Endothelial cell (in vitro differentiated cells): ENCODE measurements around the gene SOX6. TPM values are rescaled to one million over a fixed set of nuclear protein-coding genes. Genes with fewer than 3 reads are reported as not detected.

Experiments
- DNase-seq: peaks from one replicate; pipeline ENCODE4 v3.0.0; 2021; ENCODE audit warnings: low spot score
- H3K27ac Mint-ChIP-seq: one replicate; pipeline ENCODE4 v1.8.0; 2021; ENCODE audit warnings: mixed read lengths, inconsistent platforms; ENCODE audit not compliant: unreplicated experiment
- H3K27me3 Mint-ChIP-seq: one replicate; pipeline ENCODE4 v1.8.0; 2021; ENCODE audit warnings: mild to moderate bottlenecking, moderate library complexity, mixed read lengths, inconsistent platforms; ENCODE audit not compliant: unreplicated experiment
- H3K36me3 Mint-ChIP-seq: one replicate; pipeline ENCODE4 v1.8.0; 2021; ENCODE audit warnings: mild to moderate bottlenecking, low read depth, mixed read lengths, inconsistent platforms; ENCODE audit not compliant: unreplicated experiment
- H3K4me1 Mint-ChIP-seq: one replicate; pipeline ENCODE4 v1.8.0; 2021; ENCODE audit warnings: mild to moderate bottlenecking, mixed read lengths, inconsistent platforms; ENCODE audit not compliant: unreplicated experiment
- H3K4me3 Mint-ChIP-seq: one replicate; pipeline ENCODE4 v1.8.0; 2021; ENCODE audit warnings: mild to moderate bottlenecking, mixed read lengths, inconsistent platforms; ENCODE audit not compliant: unreplicated experiment
- H3K9me3 Mint-ChIP-seq: one replicate; pipeline ENCODE4 v1.8.0; 2021; ENCODE audit warnings: mixed read lengths, inconsistent platforms; ENCODE audit not compliant: unreplicated experiment
- CTCF ChIP-seq: fragments of 200-600 bp; sonication (generic); IDR thresholded peaks from one replicate; pipeline ENCODE4 v1.5.0; 2021; ENCODE audit warnings: antibody characterized with exemption; ENCODE audit not compliant: unreplicated experiment
- total RNA-seq: library from RNA; stranded (reverse); fragmentation: NEBNext Ultra II Directional; extraction: Animal tissue kit (Norgen Biotek cat#: 25700); gene quantifications from one replicate; pipeline ENCODE4 v1.2.1, GENCODE V29; 2021; ENCODE audit not compliant: unreplicated experiment

The SOX6 gene
- total RNA-seq, 1 donor from 2014 or later = 21.0 TPM

GRCh38 chr11:16180868-16181267 lies 175.5 kb downstream of the SOX6 start:
- DNase-seq = no peak
- Mint-ChIP-seq H3K36me3 (no peaks in the 10 kb centered on the region), H3K4me3 (no peak overlapping the region), H3K9me3 (no peaks in the 10 kb centered on the region), H3K4me1 (peaks cover 3% of the 10 kb centered on the region), H3K27ac (no peak overlapping the region), H3K27me3 (no peaks in the 10 kb centered on the region)
- no peak for TF ChIP-seq CTCF

- no peak for DNase-seq
- no peaks in the 10 kb centered on the region for H3K27me3 Mint-ChIP-seq
- H3K4me1 Mint-ChIP-seq = peaks cover 3% of the 10 kb centered on the region
- H3K36me3 Mint-ChIP-seq = no peaks in the 10 kb centered on the region
- no peak for TF ChIP-seq CTCF
- no peaks in the 10 kb centered on the region for H3K9me3 Mint-ChIP-seq
- H3K27ac Mint-ChIP-seq = no peak overlapping the region
- H3K4me3 Mint-ChIP-seq = no peak overlapping the region
Observed at GRCh38 chr11:16179676-16180075, 176.7 kb downstream of the SOX6 start.

- TF ChIP-seq CTCF = no peak
- H3K27me3 Mint-ChIP-seq = no peaks in the 10 kb centered on the region
- no peaks in the 10 kb centered on the region for H3K9me3 Mint-ChIP-seq
- DNase-seq = no peak
- H3K36me3 Mint-ChIP-seq = no peaks in the 10 kb centered on the region
- H3K4me3 Mint-ChIP-seq = no peak overlapping the region
- H3K27ac Mint-ChIP-seq = no peak overlapping the region
- peaks cover 3% of the 10 kb centered on the region for H3K4me1 Mint-ChIP-seq
Observed at GRCh38 chr11:16178273-16178672, 178.1 kb downstream of the SOX6 start.

GRCh38 chr11:16177688-16178087 lies 178.7 kb downstream of the SOX6 start:
- Mint-ChIP-seq H3K27me3 (no peaks in the 10 kb centered on the region), H3K4me3 (no peak overlapping the region), H3K4me1 (peaks cover 3% of the 10 kb centered on the region), H3K36me3 (no peaks in the 10 kb centered on the region), H3K27ac (no peak overlapping the region), H3K9me3 (no peaks in the 10 kb centered on the region)
- DNase-seq = no peak
- TF ChIP-seq CTCF = no peak

- Mint-ChIP-seq H3K9me3 (no peaks in the 10 kb centered on the region), H3K27me3 (no peaks in the 10 kb centered on the region), H3K27ac (no peak overlapping the region), H3K4me1 (no peaks in the 10 kb centered on the region), H3K36me3 (no peaks in the 10 kb centered on the region), H3K4me3 (no peak overlapping the region)
- no peak for TF ChIP-seq CTCF
- no peak for DNase-seq
Observed at GRCh38 chr11:16173798-16174197, 182.5 kb downstream of the SOX6 start.
